Endothelial cell (in vitro differentiated cells): ENCODE measurements around the gene UGT1A4. TPM values are rescaled to one million over a fixed set of nuclear protein-coding genes. Genes with fewer than 3 reads are reported as not detected.

Experiments
- DNase-seq: peaks from one replicate; pipeline ENCODE4 v3.0.0; 2021; ENCODE audit warnings: low spot score
- H3K27ac Mint-ChIP-seq: one replicate; pipeline ENCODE4 v1.8.0; 2021; ENCODE audit warnings: mixed read lengths, inconsistent platforms; ENCODE audit not compliant: unreplicated experiment
- H3K27me3 Mint-ChIP-seq: one replicate; pipeline ENCODE4 v1.8.0; 2021; ENCODE audit warnings: mild to moderate bottlenecking, moderate library complexity, mixed read lengths, inconsistent platforms; ENCODE audit not compliant: unreplicated experiment
- H3K36me3 Mint-ChIP-seq: one replicate; pipeline ENCODE4 v1.8.0; 2021; ENCODE audit warnings: mild to moderate bottlenecking, low read depth, mixed read lengths, inconsistent platforms; ENCODE audit not compliant: unreplicated experiment
- H3K4me1 Mint-ChIP-seq: one replicate; pipeline ENCODE4 v1.8.0; 2021; ENCODE audit warnings: mild to moderate bottlenecking, mixed read lengths, inconsistent platforms; ENCODE audit not compliant: unreplicated experiment
- H3K4me3 Mint-ChIP-seq: one replicate; pipeline ENCODE4 v1.8.0; 2021; ENCODE audit warnings: mild to moderate bottlenecking, mixed read lengths, inconsistent platforms; ENCODE audit not compliant: unreplicated experiment
- H3K9me3 Mint-ChIP-seq: one replicate; pipeline ENCODE4 v1.8.0; 2021; ENCODE audit warnings: mixed read lengths, inconsistent platforms; ENCODE audit not compliant: unreplicated experiment
- total RNA-seq: library from RNA; stranded (reverse); fragmentation: NEBNext Ultra II Directional; extraction: Animal tissue kit (Norgen Biotek cat#: 25700); gene quantifications from one replicate; pipeline ENCODE4 v1.2.1, GENCODE V29; 2021; ENCODE audit not compliant: unreplicated experiment
- TF ChIP-seq, protein P1 (sequence below): fragments of 200-600 bp; sonication (generic); IDR thresholded peaks from one replicate; pipeline ENCODE4 v1.5.0; 2021; ENCODE audit warnings: antibody characterized with exemption; ENCODE audit not compliant: unreplicated experiment

Gene UGT1A4
- total RNA-seq, 1 donor from 2014 or later: not detected

DNA sequence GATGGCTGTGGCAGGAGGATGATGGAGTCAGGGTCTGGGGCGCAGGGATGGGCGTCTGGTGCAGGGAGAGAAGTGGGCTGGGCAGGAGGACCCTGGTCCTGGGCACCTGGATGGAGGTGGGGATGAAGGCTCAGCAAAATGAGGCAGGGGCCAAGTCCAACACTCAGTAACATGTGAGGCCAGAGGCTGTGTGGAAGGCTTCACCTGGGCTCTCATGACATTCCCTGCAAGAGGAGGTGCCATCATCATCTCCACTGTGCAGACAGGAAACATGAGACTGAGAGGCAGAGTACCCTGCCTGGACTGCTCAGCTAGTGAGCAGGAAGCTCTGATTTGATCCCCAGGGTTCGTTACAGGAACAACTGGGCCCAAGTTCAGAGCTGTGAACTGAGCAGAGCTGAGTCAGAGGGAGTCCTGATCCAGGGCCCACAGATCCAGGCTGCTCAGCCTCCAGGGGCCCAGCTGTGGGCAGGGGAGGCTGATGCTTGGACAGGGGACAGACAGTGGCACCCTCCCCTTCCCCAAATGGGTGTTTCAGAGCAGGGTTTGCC is 98.9 kb downstream of the UGT1A4 start:
- Mint-ChIP-seq H3K36me3 (no peaks in the 10 kb centered on the region), H3K9me3 (no peaks in the 10 kb centered on the region), H3K4me3 (no peak overlapping the region), H3K4me1 (peaks cover 3% of the 10 kb centered on the region), H3K27me3 (peaks cover 4% of the 10 kb centered on the region), H3K27ac (no peak overlapping the region)
- DNase-seq: no peak
- TF ChIP-seq, protein P1, sequence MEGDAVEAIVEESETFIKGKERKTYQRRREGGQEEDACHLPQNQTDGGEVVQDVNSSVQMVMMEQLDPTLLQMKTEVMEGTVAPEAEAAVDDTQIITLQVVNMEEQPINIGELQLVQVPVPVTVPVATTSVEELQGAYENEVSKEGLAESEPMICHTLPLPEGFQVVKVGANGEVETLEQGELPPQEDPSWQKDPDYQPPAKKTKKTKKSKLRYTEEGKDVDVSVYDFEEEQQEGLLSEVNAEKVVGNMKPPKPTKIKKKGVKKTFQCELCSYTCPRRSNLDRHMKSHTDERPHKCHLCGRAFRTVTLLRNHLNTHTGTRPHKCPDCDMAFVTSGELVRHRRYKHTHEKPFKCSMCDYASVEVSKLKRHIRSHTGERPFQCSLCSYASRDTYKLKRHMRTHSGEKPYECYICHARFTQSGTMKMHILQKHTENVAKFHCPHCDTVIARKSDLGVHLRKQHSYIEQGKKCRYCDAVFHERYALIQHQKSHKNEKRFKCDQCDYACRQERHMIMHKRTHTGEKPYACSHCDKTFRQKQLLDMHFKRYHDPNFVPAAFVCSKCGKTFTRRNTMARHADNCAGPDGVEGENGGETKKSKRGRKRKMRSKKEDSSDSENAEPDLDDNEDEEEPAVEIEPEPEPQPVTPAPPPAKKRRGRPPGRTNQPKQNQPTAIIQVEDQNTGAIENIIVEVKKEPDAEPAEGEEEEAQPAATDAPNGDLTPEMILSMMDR: no peak

DNA sequence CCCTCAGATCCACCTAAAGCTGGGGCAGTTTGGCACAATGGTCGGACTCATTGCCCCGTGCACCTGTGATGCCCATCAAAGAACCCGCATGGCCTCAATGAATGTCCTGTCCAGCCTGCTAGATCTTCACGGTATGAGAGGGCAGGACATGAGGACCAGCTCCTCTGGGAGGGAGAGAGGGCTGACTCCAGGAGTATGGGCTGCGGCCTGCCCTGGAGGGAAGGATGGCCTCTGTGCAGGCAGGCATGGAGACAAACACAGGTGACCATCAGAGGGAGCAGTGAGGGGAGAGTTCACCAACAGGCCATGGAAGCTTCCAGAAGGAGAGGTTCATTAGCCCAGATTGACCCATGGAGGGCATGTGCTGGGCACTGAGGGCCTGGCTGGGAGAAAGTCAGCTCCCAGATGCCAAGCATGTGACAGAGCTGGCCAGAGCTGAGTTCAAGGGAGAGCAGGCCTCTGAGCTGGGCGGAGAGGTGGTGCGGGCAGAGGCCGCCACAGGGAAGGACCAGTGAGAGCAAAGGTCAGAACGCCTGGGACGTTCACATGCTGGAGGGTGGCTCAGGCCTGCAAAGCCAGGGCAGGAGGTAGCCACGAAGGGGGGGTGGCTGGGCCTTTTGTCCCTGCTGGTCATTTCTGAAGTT is 99.6 kb downstream of the UGT1A4 start:
- no peak overlapping the region for H3K4me3 Mint-ChIP-seq
- DNase-seq: no peak
- peaks cover 4% of the 10 kb centered on the region for H3K27me3 Mint-ChIP-seq
- H3K27ac Mint-ChIP-seq: peak overlapping the region; percentile 18
- H3K4me1 Mint-ChIP-seq: peaks cover 3% of the 10 kb centered on the region
- no peaks in the 10 kb centered on the region for H3K36me3 Mint-ChIP-seq
- no peaks in the 10 kb centered on the region for H3K9me3 Mint-ChIP-seq
- TF ChIP-seq, protein P1: no peak

DNA sequence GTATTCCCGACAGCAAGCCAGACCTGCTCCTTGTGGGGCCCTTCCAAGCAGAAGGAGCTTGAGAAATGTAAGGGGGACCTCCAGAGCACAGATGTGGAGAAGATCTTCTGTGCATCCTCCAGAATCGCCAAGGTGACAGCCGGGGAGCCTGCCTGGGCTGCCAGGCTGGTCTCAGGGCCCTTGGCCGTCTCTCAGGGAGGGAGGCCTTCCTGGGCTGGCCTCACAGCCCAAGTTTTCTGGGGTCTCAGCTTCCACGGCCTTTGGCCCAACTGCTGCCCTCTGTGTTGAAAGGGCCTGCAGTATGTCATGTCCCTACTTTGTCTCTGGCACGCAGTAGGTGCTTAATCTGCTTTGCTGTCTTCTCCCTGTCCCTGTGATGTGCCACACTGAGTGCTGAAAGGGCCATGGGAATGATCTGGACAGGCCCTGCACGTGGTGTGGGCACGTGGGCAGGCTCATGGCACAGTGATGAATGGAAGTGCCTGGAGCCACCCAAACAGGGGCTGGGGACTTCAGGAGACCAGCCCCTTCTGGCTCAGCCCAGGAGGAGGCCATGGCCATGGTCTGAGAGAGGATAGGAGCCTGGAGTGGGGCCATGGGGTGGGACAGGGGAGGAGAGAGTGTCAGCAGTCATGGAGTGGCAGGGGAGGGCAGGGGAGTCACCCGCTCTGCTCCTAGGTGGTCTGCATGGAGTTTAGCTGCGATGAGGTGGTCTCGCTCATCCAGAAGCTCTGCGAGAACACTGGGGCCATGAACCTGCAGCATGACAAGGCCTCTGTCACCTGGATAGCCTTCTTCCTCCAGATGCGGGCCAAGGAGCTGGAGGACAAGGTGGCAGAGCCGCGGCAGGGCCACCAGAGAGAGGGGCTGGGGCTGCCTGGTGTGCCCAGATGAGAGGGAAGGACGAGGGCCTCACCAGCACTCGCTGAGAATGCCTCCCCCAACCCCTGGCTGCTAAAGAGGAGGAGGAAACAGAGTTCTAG is 100.4 kb downstream of the UGT1A4 start:
- DNase-seq: no peak
- H3K4me1 Mint-ChIP-seq: peaks cover 3% of the 10 kb centered on the region
- H3K27ac Mint-ChIP-seq: no peak overlapping the region
- no peak overlapping the region for H3K4me3 Mint-ChIP-seq
- peaks cover 4% of the 10 kb centered on the region for H3K27me3 Mint-ChIP-seq
- H3K9me3 Mint-ChIP-seq: no peaks in the 10 kb centered on the region
- no peaks in the 10 kb centered on the region for H3K36me3 Mint-ChIP-seq
- TF ChIP-seq, protein P1: no peak

DNA sequence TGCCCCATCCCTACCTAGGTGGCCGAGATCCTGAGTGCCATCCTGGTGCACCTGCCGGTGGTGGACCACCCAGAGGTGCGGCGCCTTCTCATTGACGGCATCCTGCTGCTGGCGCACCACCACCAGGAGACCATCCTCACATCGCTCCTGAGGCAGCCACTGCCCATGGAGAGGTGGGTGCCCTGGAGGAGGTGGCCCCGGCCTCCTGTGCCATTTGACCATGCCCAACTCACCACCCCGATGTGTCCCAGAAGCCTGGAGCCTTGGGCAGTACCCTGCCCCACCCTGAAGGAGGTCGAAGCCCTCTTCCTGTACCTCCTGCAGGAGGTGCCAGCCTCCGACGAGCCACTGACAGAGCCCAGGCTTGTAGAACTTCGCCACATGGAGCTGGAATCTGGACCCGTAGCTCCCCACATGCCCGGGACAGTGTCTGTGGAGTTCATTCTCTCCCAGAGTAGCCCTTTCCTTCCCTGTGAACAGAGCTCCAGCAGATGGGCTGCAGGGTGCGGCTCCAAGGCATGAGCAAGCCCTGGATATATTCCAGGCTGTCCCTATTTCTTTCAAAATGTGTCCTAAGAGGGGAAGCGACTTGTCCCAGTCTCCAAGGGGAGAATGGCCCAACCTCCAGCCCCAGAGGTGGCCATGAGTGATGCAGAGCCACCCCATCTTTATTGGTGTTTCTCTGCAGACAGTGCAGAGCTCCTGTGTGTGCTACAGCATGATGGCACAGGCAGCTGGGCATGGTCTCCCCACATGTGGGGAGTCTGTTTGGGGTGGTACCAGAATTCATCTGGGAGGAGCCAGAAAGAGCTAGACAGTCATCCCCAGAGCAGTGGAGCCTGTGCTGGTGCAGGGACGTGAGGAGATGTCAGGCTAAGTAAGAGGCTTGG is 101.6 kb downstream of the UGT1A4 start:
- DNase-seq: no peak
- peaks cover 4% of the 10 kb centered on the region for H3K27me3 Mint-ChIP-seq
- TF ChIP-seq, protein P1: no peak
- H3K4me1 Mint-ChIP-seq: peaks cover 3% of the 10 kb centered on the region
- no peaks in the 10 kb centered on the region for H3K9me3 Mint-ChIP-seq
- no peaks in the 10 kb centered on the region for H3K36me3 Mint-ChIP-seq
- no peak overlapping the region for H3K27ac Mint-ChIP-seq
- H3K4me3 Mint-ChIP-seq: no peak overlapping the region
